LNCAP (cell line): ENCODE measurements around the gene AOPEP.

Source experiments
- CTCF ChIP-seq: fragments of 450-650 bp; IDR thresholded peaks from 2 replicates; pipeline ENCODE4 v1.5.1; 2017; ENCODE audit warnings: mild to moderate bottlenecking

Gene AOPEP

DNA sequence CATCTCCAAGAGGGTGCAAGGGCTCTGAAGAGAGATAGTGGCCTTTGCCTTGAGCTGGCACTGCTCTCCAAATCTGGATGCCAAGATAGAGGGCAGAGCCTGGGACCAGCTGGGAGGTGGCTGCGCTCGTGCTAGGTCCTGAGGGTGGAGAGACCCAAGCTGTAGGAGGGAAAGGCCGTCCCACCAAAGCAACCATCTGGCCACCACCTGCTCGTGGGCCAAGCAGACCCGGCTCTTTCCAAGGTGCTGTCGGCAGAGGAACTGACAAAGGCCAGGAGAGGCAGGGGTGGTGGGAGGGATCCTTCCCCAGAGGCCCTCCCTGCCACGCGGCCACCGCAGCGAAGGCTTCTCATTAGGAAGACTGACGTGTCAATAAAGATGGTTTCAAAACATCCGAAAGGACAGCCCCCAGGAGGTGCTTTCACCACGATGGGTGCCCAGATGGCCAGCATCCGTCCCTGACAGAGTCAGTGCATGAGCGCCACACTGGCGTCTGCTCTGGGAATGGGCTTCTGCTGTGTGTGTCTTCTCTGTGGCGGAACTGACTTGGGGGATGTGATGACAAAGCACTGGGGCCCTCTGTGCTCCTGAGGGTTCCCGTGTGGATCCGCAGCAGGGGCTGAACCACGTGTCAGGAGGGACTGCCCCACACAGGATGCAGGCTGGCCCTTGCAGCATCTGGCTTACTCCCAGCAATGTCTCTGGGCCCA is 377.5 kb downstream of the AOPEP start:
- TF ChIP-seq CTCF = no peak

DNA sequence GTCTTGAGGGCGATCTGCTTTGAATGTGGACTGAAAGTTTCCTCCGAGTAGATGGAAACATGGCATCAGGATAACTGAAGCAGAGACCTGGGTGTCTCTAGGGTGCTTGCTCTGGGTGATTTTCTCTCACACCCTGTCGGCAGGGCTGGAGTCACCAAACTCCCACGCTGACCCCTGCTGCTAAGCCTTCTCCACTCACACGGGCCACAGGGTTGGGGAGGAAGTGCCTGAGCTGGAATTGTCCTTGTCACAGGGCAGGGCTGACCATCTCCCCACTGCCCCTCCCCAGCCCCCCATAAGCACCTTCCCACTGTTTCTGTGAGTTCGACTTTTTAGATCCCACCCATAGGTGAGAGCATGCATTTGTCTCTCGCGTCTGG is 378.1 kb downstream of the AOPEP start:
- no peak for TF ChIP-seq CTCF

GRCh38 chr9:95104980-95105379 is 378.5 kb downstream of the AOPEP start:
- TF ChIP-seq CTCF = no peak

- no peak for TF ChIP-seq CTCF
These were observed 379.2 kb downstream of the AOPEP start for GRCh38 chr9:95105519-95106287.

DNA sequence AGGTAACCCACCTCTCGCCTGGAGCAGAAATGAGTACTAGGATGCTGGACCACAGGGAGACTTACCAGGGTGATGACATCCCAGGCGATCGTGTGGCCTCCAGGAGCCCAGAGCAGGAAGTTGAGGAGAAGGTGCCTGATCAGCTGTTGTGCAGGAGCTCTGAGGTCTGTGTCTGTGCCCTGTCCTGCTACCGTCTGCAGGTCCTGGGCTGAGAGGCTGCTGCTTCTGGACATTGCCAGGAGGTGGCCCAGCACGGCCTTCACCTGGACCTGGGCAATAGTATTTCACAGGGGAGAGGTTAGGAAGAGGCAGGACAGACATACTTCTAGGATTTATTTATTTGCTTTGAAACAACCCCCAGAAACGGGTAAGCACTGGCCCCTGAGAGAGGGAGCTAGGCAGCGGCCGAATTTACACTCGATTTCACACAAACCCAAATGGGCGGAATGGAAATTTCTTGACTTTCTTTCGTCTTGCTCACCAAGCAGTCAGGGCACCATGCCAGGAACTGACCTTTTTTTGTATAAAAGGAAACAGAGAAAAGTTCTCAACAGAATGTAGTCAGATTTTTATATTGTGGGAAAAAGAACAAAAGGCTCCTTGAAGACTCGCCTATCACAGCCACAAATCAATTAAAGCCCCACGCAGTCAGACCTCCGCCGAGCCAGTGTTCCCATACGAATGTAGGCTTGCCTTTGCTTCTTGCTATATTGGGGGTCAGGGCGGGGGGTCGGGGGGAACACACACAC is 380.7 kb downstream of the AOPEP start:
- no peak for TF ChIP-seq CTCF

DNA sequence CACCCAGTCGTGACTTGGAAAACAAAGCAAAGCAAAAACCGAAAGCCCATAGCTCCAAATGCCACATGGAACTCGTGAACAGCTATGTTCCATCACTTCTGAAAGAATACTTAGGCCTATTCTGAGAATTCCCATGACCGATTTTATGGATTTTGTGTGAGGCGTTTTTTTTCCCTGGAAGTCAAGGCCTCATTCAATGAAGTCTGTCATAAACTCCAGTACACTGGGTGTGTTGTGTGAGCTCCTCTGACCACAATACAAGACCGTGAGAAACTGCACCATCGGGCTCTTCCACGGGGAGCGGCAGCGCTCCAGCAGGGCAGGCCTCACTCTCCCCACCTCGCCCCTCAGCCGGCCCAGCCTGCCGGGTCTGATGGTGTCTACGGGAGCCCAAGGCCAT is 381.5 kb downstream of the AOPEP start:
- TF ChIP-seq CTCF = no peak

- TF ChIP-seq CTCF = no peak
These were observed 382.3 kb downstream of the AOPEP start for GRCh38 chr9:95108777-95109176.
